HepG2 (cell line): ENCODE data around the gene EPB42.

ENCODE experiments used
- ESRRA ChIP-seq: sonication (generic); formaldehyde crosslinking; IDR thresholded peaks from 2 replicates; pipeline ENCODE4 v1.5.1; 2020; ENCODE audit warnings: mild to moderate bottlenecking, low read depth, missing genetic modification reagents
- RAD21 ChIP-seq: fragments of 450-650 bp; formaldehyde crosslinking; IDR thresholded peaks from 2 replicates; pipeline ENCODE4 v1.5.0; 2020; ENCODE audit warnings: mild to moderate bottlenecking
- TCF7L2 ChIP-seq: IDR thresholded peaks from 2 replicates; pipeline ENCODE4 v1.6.1; 2011; ENCODE audit warnings: mild to moderate bottlenecking, low read depth, low read length, moderate library complexity
- ZFP36L1 ChIP-seq: sonication (generic); formaldehyde crosslinking; IDR thresholded peaks from 2 replicates; pipeline ENCODE4 v1.8.0; 2022; ENCODE audit warnings: mild to moderate bottlenecking, missing genetic modification reagents, moderate library complexity
- ZNF766 ChIP-seq: sonication (generic); formaldehyde crosslinking; IDR thresholded peaks from 2 replicates; pipeline ENCODE4 v1.5.0; 2020; ENCODE audit warnings: missing genetic modification reagents, borderline replicate concordance
- TF ChIP-seq, protein P1 (sequence below): sonication (generic); formaldehyde crosslinking; IDR thresholded peaks from 2 replicates; pipeline ENCODE4 v1.5.0; 2020; ENCODE audit warnings: mild to moderate bottlenecking, missing genetic modification reagents, moderate library complexity
- TF ChIP-seq, protein P2 (sequence below): sonication (generic); formaldehyde crosslinking; IDR thresholded peaks from 2 replicates; pipeline ENCODE4 v1.5.1; 2020; ENCODE audit warnings: mild to moderate bottlenecking, missing genetic modification reagents, moderate library complexity
- TF ChIP-seq, protein P3 (sequence below): sonication (generic); formaldehyde crosslinking; IDR thresholded peaks from 2 replicates; pipeline ENCODE4 v1.9.0; 2022; ENCODE audit warnings: missing genetic modification reagents, mild to moderate bottlenecking, borderline replicate concordance

DNA sequence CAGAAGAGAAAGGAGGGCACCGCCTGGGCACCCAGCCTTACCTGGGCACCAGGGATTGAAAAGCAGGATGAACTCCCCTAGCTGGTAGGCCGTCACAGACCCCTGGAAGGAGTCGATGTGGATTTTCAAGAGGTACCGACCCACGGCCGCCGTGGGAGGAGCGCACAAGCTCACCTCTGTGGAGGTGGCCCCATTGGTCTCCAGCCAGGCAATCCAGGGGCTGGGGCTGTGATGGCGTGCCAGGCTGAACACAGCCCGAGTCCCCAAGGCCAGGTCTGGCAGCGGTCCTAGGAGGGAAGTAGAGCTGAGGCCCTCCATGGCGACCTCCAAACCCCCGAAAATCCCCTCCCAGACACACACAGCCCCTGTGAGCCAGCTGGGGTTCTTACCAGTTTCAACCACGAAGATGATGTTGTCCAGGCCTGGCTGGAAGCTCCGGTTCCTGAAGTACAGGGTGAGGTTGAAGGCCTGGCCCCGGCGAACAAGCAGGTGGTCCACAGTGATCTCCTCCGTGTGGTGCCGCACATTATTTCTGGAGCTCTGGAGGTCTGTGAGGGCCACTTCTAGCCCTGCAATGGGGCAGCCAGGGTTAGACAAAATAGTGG, 39.3 kb upstream of the EPB42 start:
- TF ChIP-seq ZFP36L1 (CRISPR knock-in tag) (no peak), ZNF766 (no peak), ESRRA (CRISPR knock-in tag) (no peak), TCF7L2 (no peak), RAD21 (CRISPR knock-in tag) (no peak)
- TF ChIP-seq, protein P1, sequence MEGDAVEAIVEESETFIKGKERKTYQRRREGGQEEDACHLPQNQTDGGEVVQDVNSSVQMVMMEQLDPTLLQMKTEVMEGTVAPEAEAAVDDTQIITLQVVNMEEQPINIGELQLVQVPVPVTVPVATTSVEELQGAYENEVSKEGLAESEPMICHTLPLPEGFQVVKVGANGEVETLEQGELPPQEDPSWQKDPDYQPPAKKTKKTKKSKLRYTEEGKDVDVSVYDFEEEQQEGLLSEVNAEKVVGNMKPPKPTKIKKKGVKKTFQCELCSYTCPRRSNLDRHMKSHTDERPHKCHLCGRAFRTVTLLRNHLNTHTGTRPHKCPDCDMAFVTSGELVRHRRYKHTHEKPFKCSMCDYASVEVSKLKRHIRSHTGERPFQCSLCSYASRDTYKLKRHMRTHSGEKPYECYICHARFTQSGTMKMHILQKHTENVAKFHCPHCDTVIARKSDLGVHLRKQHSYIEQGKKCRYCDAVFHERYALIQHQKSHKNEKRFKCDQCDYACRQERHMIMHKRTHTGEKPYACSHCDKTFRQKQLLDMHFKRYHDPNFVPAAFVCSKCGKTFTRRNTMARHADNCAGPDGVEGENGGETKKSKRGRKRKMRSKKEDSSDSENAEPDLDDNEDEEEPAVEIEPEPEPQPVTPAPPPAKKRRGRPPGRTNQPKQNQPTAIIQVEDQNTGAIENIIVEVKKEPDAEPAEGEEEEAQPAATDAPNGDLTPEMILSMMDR, result no peak
- TF ChIP-seq, protein P2, sequence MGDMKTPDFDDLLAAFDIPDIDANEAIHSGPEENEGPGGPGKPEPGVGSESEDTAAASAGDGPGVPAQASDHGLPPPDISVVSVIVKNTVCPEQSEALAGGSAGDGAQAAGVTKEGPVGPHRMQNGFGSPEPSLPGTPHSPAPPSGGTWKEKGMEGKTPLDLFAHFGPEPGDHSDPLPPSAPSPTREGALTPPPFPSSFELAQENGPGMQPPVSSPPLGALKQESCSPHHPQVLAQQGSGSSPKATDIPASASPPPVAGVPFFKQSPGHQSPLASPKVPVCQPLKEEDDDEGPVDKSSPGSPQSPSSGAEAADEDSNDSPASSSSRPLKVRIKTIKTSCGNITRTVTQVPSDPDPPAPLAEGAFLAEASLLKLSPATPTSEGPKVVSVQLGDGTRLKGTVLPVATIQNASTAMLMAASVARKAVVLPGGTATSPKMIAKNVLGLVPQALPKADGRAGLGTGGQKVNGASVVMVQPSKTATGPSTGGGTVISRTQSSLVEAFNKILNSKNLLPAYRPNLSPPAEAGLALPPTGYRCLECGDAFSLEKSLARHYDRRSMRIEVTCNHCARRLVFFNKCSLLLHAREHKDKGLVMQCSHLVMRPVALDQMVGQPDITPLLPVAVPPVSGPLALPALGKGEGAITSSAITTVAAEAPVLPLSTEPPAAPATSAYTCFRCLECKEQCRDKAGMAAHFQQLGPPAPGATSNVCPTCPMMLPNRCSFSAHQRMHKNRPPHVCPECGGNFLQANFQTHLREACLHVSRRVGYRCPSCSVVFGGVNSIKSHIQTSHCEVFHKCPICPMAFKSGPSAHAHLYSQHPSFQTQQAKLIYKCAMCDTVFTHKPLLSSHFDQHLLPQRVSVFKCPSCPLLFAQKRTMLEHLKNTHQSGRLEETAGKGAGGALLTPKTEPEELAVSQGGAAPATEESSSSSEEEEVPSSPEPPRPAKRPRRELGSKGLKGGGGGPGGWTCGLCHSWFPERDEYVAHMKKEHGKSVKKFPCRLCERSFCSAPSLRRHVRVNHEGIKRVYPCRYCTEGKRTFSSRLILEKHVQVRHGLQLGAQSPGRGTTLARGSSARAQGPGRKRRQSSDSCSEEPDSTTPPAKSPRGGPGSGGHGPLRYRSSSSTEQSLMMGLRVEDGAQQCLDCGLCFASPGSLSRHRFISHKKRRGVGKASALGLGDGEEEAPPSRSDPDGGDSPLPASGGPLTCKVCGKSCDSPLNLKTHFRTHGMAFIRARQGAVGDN (CRISPR knock-in tag), result no peak
- TF ChIP-seq, protein P3, sequence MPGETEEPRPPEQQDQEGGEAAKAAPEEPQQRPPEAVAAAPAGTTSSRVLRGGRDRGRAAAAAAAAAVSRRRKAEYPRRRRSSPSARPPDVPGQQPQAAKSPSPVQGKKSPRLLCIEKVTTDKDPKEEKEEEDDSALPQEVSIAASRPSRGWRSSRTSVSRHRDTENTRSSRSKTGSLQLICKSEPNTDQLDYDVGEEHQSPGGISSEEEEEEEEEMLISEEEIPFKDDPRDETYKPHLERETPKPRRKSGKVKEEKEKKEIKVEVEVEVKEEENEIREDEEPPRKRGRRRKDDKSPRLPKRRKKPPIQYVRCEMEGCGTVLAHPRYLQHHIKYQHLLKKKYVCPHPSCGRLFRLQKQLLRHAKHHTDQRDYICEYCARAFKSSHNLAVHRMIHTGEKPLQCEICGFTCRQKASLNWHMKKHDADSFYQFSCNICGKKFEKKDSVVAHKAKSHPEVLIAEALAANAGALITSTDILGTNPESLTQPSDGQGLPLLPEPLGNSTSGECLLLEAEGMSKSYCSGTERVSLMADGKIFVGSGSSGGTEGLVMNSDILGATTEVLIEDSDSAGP (CRISPR knock-in tag), result no peak
